GM18499 (cell line): ENCODE results near the gene ZFP91.
"Not testable (repeated sequence)": the region's sequence is repeated elsewhere in the genome, so short reads cannot be mapped to it uniquely, and the experiment has no call there.

ENCODE experiments used
- ATAC-seq: cut with Tn5 transposase; IDR thresholded peaks from one replicate; pipeline ENCODE4 v1.9.1; 2021; ENCODE audit warnings: moderate number of reproducible peaks; ENCODE audit not compliant: insufficient read depth, unreplicated experiment

ZFP91 gene

GRCh38 chr11:58578635-58579191, at the start of gene ZFP91:
Gene ZFP91, plus strand, starts transcription at chr11:58579063. Its CDS starts 219 bp downstream, at chr11:58579282.
- no peak for ATAC-seq

GRCh38 chr11:58530236-58530635, 48.6 kb upstream of the ZFP91 start:
- ATAC-seq, result no peak

- ATAC-seq, result no peak
Measured at GRCh38 chr11:58531865-58532341, 47.0 kb upstream of the ZFP91 start.

GRCh38 chr11:58546841-58547240, 32.0 kb upstream of the ZFP91 start:
- no peak for ATAC-seq

- ATAC-seq, result no peak
Measured at GRCh38 chr11:58549644-58550043, 29.2 kb upstream of the ZFP91 start.

GRCh38 chr11:58560842-58561241, 18.0 kb upstream of the ZFP91 start:
- no peak for ATAC-seq

- ATAC-seq, result no peak
Measured at GRCh38 chr11:58561394-58562098, 17.3 kb upstream of the ZFP91 start.

GRCh38 chr11:58562375-58562800, 16.5 kb upstream of the ZFP91 start:
- peak; percentile 66 for ATAC-seq

GRCh38 chr11:58564231-58564630, 14.6 kb upstream of the ZFP91 start:
- ATAC-seq, result no peak

GRCh38 chr11:58567889-58568512, 10.9 kb upstream of the ZFP91 start:
- ATAC-seq, result peak; percentile 71

- not testable (repeated sequence) for ATAC-seq
Measured at GRCh38 chr11:58572906-58573305, 6.0 kb upstream of the ZFP91 start.

- no peak for ATAC-seq
Measured at GRCh38 chr11:58573451-58574104, 5.3 kb upstream of the ZFP91 start.

- no peak for ATAC-seq
Measured at GRCh38 chr11:58574881-58575280, 4.0 kb upstream of the ZFP91 start.

GRCh38 chr11:58575377-58576020, 3.4 kb upstream of the ZFP91 start, which contains the start of gene LPXN:
Gene LPXN, minus strand, starts transcription at chr11:58575856. Its CDS starts 84 bp downstream, at chr11:58575772.
- no peak for ATAC-seq

- ATAC-seq, result no peak
Measured at GRCh38 chr11:58576887-58577471, 1.9 kb upstream of the ZFP91 start.

- peak; percentile 38 for ATAC-seq
Measured at GRCh38 chr11:58577555-58578135, 1.2 kb upstream of the ZFP91 start.

- no peak for ATAC-seq
Measured at GRCh38 chr11:58578136-58578634, 678 bp upstream of the ZFP91 start.

- ATAC-seq, result peak; percentile 27
Measured at GRCh38 chr11:58579192-58580129, 598 bp downstream of the ZFP91 start.
